Measurements from ENCODE around the gene FRG2. TPM values are rescaled to one million over a fixed set of nuclear protein-coding genes. Genes with fewer than 3 reads are reported as not detected.
"Not testable (repeated sequence)": the region's sequence is repeated elsewhere in the genome, so short reads cannot be mapped to it uniquely, and the experiment has no call there.

FRG2 gene
- not detected for total RNA-seq

DNA sequence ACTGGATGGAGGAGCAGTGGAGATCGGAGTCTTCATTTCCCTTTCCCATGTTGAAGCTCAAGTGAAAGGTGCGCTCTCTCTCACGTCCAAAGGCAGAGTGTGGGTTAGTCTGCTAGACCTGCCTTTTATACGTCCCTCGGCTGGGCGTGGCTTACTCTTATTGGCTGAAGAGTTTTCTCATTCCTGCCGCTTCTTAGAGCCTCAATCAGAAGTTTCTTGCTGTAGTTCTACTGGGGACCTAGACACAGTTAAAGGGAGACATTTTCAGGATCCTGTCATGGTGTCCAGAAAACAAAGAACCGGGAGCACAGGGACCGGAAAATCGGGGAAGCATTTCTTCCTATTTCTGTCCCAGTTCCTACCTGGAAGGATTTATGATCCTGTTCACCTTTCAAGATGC is at the start of gene FRG2:
FRG2 (minus strand) TSS at position 101 of the 400 bp plus-strand sequence; CDS start at position 49, 52 bp downstream.
- H3K4me3 ChIP-seq; H3K4me1 ChIP-seq; H3K9me3 ChIP-seq; intact Hi-C loops (cut with DNase I); H3K27ac ChIP-seq; DNase-seq; H3K36me3 ChIP-seq: not testable (repeated sequence)
- no CpG with 5 or more reads among the region's 10 CpGs for WGBS, 2 donors
- H3K27me3 ChIP-seq: peaks cover 0 to 14% (median 2%) of the 10 kb centered on the region in 4 donors

DNA sequence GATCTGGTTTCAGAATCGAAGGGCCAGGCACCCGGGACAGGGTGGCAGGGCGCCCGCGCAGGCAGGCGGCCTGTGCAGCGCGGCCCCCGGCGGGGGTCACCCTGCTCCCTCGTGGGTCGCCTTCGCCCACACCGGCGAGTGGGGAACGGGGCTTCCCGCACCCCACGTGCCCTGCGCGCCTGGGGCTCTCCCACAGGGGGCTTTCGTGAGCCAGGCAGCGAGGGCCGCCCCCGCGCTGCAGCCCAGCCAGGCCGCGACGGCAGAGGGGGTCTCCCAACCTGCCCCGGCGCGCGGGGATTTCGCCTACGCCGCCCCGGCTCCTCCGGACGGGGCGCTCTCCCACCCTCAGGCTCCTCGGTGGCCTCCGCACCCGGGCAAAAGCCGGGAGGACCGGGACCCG is 41.3 kb upstream of the FRG2 start:
- H3K36me3 ChIP-seq; H3K4me3 ChIP-seq; H3K27ac ChIP-seq; H3K9me3 ChIP-seq; H3K4me1 ChIP-seq; DNase-seq; intact Hi-C loops (cut with DNase I): not testable (repeated sequence)
- H3K27me3 ChIP-seq: peaks cover 0 to 10% (median 0%) of the 10 kb centered on the region in 4 donors
- 43 to 89% methylated on average over 15 to 45 of the region's 45 CpGs for WGBS, 2 donors

DNA sequence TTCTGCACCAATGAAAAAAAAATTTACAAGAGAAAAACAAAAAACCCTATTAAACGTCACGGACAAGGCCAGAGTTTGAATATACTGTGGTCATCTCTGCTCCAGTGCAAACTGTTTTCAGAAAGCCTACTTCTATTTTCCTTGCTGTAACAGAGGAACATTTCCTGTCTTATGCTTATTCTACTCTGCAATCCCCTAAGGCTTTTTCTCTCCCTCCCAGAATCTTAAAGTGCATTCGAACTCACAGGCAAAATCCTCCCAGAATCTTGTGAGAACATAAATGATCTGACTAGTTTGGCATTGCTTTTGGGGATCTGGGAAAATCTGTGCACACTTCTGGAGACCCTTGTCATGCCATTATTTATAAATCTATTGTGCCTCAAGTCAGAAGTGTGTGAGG is 37.7 kb upstream of the FRG2 start:
- H3K4me1 ChIP-seq; H3K4me3 ChIP-seq; H3K36me3 ChIP-seq; intact Hi-C loops (cut with DNase I); H3K9me3 ChIP-seq; DNase-seq; H3K27ac ChIP-seq: not testable (repeated sequence)
- peaks cover 0 to 10% (median 0%) of the 10 kb centered on the region in 4 donors for H3K27me3 ChIP-seq
- 20 to 21% methylated on average over 3 of the region's 3 CpGs for WGBS, 2 donors

DNA sequence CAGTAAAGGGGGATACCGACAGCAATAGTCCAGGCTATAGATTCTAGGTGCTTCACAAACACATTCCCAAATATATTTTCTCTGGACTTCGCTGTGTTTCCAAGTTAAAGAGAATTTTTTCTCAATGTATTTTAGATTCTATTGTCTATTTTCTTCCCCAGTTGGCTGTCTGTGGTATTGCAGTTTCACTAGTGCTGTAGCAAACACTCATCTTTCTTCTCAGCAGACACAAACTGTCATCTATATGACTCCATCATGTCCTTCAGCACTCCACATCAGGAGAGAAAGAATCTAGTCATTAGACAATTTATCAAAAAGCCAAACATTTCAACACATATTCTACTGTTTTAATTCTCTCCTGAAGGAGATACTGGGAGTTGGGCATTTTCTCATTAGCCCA is 37.3 kb upstream of the FRG2 start, which contains the start of gene DBET:
DBET (plus strand) TSS at position 161 of the 400 bp plus-strand sequence.
- intact Hi-C loops (cut with DNase I); H3K4me3 ChIP-seq; DNase-seq; H3K36me3 ChIP-seq; H3K9me3 ChIP-seq; H3K27ac ChIP-seq; H3K4me1 ChIP-seq: not testable (repeated sequence)
- WGBS, 2 donors: 34 to 38% methylated on average over 2 of the region's 2 CpGs
- H3K27me3 ChIP-seq: peaks cover 0 to 10% (median 0%) of the 10 kb centered on the region in 4 donors

DNA sequence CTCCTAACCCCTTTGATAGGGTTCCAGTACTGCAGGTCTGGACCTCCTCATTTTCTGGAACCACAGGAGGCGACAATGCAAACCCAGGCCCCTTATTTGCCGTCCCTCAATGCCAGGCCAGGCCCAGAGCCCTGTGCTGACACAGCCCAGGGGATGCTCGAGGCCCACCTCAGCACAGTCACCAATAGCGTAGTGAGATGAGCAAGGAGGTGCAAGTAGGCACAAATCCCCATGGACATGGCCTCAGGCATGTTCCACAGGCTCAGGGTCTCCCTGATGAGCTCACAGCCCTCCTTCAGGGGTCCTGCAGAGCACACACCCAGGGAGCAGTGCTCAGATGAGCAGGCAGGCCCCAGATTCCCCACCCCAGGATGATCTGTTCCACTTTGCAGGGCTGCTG is 31.9 kb upstream of the FRG2 start:
- WGBS, 2 donors: no CpG with 5 or more reads among the region's 4 CpGs

DNA sequence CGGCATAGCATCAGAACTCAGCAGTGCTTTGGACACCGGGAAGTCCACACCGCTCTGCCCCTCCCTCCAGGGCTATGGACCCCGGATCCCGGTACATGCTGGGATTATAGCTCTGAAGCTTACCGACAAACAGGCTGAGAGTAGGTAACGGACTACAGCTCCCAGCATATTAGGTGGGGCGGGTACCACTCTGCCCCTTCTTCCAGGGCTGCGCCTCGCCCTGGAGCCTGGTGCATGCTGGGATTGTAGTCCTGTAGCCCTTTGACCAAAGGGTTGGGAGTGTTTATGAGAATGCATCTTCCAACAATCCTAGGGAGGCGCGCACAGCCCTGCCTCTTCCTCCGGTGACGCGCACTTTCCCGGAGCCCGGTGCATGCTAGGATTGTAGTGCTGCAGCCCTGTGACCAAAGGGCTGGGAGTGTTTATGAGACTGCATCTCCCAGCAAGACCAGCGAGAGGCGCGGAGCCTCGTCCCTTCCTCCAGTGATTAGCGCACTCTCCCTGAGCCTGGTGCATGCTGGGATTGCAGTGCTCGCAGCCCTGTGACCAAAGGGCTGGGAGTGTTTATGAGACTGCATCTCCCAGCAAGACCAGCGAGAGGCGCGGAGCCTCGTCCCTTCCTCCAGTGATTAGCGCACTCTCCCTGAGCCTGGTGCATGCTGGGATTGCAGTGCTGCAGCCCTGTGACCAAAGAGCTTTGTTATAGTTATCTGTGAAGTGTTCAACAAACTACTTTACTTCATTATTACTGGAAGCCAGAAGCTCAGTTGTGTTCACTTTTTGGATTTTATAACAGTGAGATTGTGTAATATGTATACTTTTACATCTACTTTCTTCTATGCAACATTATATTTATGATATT is 22.6 kb upstream of the FRG2 start:
- H3K4me1 ChIP-seq; H3K36me3 ChIP-seq; intact Hi-C loops (cut with DNase I); H3K27me3 ChIP-seq; H3K4me3 ChIP-seq; H3K9me3 ChIP-seq; H3K27ac ChIP-seq; DNase-seq: not testable (repeated sequence)
- WGBS, 2 donors: no CpG with 5 or more reads among the region's 28 CpGs

More for the DNA sequence above, 31.9 kb upstream of the FRG2 start:
- H3K4me3 ChIP-seq; H3K9me3 ChIP-seq; DNase-seq; H3K27me3 ChIP-seq; H3K36me3 ChIP-seq; H3K4me1 ChIP-seq; H3K27ac ChIP-seq; intact Hi-C loops (cut with DNase I): not testable (repeated sequence)

DNA sequence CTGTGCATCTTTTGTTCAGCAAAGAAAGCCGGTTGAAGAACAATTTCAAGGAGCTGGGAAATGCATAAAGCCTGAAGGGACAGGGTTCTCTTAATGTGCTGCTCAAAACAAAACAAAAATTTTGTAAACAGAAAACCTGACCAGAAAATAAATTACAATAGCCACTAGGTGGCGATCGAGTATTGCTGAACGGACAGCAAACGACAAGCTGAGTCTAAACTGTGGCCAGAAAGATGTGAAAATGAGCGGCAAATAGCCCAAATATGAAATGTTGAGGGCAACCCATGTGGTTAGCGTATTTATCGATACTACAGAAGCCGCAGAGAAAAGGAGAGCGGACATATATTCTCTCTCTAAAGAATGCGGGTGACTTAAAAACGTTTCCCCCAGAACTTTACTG is 20.6 kb upstream of the FRG2 start:
- H3K36me3 ChIP-seq; H3K4me3 ChIP-seq; H3K27me3 ChIP-seq; H3K9me3 ChIP-seq; DNase-seq; H3K4me1 ChIP-seq; intact Hi-C loops (cut with DNase I); H3K27ac ChIP-seq: not testable (repeated sequence)
- no CpG with 5 or more reads among the region's 12 CpGs for WGBS, 2 donors

DNA sequence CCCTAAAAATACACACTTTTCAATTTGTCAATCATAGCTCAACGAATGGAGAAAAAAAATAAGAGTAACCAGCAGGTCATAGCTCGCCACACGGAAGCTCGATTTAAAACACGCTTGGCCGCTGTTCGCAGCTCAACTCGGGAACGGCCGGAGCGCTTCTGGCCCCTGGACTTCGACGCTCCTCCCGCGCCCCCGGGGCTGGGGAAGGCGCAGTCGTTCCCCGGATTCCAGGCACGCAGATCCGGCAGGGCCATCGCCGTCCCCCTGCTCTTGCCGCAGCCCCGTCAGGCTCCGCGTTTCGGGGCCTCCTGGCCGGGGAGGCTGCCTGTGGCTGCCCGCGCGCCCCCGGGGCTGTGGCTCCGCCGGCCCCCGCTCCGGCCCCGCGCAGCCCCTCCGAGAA is 13.8 kb upstream of the FRG2 start:
- DNase-seq; H3K27ac ChIP-seq; intact Hi-C loops (cut with DNase I): not testable (repeated sequence)

DNA sequence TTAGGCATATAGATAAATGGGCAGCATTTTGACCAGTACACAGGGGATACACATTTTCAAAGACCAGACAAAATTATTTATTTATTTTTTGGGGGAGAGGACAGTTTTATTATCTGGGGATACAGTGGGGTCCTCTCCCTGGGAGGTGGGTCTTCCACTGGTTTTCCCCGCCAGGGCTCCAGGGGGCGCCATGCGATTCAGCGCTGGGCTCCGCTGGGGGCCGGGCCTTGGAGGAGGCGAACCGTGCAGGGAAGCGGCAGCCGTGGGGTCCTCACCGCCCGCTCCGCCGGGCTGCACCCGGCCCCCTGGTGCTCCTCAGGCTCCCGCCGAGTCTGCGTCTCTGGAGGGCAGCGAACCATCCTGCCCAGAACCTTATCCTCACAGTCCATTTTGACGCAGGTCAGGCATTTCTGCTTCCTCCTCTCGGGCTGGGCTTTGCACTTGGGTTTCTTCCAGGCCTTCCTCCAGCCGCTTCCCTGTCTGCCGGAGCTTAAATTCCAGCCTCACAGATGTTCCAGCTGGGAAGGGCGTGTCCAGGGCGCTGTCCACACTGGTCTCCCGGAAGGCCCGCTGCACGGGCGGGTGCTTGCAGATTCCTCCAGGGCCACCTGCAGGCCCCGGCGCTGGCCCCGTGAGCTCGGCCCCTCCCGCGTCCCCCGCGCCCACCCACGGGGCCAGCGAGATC is 10.8 kb upstream of the FRG2 start:
- DNase-seq; H3K9me3 ChIP-seq; intact Hi-C loops (cut with DNase I); H3K4me1 ChIP-seq; H3K27ac ChIP-seq; H3K36me3 ChIP-seq: not testable (repeated sequence)
- H3K27me3 ChIP-seq: peaks cover 0 to 50% (median 0%) of the 10 kb centered on the region in 4 donors
- peak overlapping the region in 1 of 4 donors; percentile 54 for H3K4me3 ChIP-seq
- 37% methylated on average over 2 of the region's 39 CpGs; no CpG with 5 or more reads in 1 of the 2 donors for WGBS, 2 donors

More for the DNA sequence above, 13.8 kb upstream of the FRG2 start:
- not testable (repeated sequence) for H3K9me3 ChIP-seq, H3K4me1 ChIP-seq, H3K4me3 ChIP-seq, H3K36me3 ChIP-seq
- WGBS, 2 donors: 52% methylated on average over 12 to 24 of the region's 40 CpGs
- peaks cover 0 to 31% (median 0%) of the 10 kb centered on the region in 4 donors for H3K27me3 ChIP-seq

DNA sequence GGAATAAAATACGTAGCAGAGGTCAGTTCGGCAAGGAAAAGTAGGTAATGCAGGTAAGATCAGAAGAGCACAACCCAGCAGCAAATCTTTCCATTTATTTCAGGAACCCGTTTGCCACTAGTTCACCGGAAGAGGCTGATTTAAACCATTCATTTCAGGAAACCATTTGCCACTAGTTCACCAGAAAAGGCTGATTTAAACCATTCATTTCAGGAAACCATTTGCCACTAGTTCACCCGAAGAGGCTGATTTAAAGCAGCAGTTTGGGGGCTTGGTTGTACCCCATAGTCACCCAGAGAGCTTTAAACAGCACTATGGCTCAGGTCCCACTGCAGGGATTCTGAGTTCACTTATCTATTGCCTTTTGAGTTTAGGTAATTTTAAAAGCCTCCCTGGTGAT is 4.2 kb upstream of the FRG2 start:
- DNase-seq; H3K4me3 ChIP-seq; intact Hi-C loops (cut with DNase I); H3K36me3 ChIP-seq; H3K4me1 ChIP-seq; H3K27ac ChIP-seq; H3K9me3 ChIP-seq: not testable (repeated sequence)
- WGBS, 2 donors: 69 to 74% methylated on average over 2 to 3 of the region's 5 CpGs
- H3K27me3 ChIP-seq: peaks cover 0 to 23% (median 0%) of the 10 kb centered on the region in 4 donors

DNA sequence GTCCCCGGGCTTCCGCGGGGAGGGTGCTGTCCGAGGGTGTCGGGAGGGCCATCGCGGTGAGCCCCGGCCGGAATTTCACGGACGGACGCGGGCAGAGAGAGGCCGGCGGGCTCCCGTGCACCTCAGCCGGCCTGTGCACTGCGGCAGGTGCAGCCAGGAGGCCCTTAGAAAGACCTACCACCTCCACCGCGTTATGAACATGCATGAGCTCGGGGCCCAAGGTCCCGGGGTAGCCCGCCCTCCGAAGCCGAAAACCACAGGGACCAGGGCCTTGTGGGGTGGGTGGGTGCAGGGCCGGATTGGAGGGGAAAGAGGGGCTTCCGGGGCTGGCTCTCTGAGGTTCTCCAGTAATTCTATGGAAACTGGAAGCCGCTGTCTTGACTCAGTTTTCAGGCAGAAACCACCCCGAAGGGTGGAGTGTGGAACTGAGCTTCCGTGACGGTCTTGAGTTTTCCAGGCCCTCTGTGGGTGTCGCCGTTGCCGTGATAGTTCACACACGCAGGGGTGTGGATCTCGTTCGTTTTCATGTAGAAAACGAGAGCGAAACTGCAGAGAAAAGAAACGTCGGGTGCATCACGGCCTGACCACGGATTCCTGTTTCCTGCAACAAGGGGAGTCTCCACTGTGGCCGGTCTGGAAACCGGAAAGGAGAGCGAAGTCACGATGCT is 4.3 kb downstream of the FRG2 start:
- H3K36me3 ChIP-seq; DNase-seq; intact Hi-C loops (cut with DNase I); H3K27ac ChIP-seq; H3K9me3 ChIP-seq: not testable (repeated sequence)
- Histone ChIP-seq H3K4me3 (peak overlapping the region in 3 of 4 donors; percentile 34 to 53 (median 35)), H3K27me3 (peaks cover 0 to 58% (median 12%) of the 10 kb centered on the region in 4 donors), H3K4me1 (peaks cover 8 to 43% (median 10%) of the 10 kb centered on the region in 3 donors)
- 20 to 33% methylated on average over 1 to 16 of the region's 47 CpGs for WGBS, 2 donors

DNA sequence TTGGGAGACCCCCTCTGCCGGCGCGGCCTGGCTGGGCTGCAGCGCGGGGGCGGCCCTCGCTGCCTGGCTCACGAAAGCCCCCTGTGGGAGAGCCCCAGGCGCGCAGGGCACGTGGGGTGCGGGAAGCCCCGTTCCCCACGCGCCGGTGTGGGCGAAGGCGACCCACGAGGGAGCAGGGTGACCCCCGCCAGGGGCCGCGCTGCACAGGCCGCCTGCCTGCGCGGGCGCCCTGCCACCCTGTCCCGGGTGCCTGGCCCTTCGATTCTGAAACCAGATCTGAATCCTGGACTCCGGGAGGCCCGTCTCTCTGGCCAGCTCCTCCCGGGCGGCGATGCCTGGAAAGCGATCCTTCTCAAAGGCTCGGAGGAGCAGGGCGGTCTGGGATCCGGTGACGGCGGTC is 5.1 kb downstream of the FRG2 start:
- H3K27me3 ChIP-seq: peaks cover 4 to 66% (median 15%) of the 10 kb centered on the region in 4 donors
- no CpG with 5 or more reads among the region's 39 CpGs for WGBS, 2 donors

More for the DNA sequence above, 5.1 kb downstream of the FRG2 start:
- intact Hi-C loops (cut with DNase I); DNase-seq; H3K36me3 ChIP-seq; H3K9me3 ChIP-seq; H3K27ac ChIP-seq: not testable (repeated sequence)
- Histone ChIP-seq H3K4me1 (peaks cover 8 to 51% (median 10%) of the 10 kb centered on the region in 3 donors), H3K4me3 (peak overlapping the region in 2 of 4 donors; percentile 32 to 46)
